ENCODE data around the gene DMRTC1.
"Not testable (repeated sequence)": the region's sequence is repeated elsewhere in the genome, so short reads cannot be mapped to it uniquely, and the experiment has no call there.

DMRTC1 gene
- total RNA-seq = 0 reads per million in 3 experiments

- not testable (repeated sequence) for DNase-seq
Measured at GRCh38 chrX:72943819-72944169, at the start of gene DMRTC1. Gene DMRTC1 (minus strand): TSS chrX:72943837. CDS start chrX:72875694, 68,143 bp downstream.

DNA sequence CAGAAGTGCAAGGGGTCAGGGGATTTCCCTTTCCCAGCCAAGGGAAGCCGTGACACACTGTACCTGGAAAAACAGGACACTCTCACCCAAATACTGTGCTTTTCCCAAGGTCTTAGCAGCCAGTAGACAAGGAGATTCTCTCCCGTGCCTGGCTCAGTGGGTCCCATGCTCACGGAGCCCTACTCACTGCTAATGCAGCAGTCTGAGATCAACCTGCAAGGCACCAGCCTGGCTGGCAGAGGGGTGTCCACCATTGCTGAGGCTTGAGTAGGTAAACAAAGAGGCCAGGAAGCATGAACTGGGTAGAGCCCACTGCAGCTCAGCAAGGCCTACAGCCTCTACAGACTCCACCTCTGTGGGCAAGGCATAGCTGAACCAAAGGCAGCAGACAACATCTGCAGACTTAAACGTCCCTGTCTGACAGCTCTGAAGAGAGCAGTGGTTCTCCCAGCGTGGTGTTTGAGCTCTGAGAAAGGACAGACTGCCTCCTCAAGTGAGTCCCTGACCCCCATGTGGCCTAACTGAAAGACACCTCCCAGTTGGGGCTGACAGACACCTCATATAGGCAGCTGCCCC lies 37.3 kb upstream of the DMRTC1 start:
- not testable (repeated sequence) for DNase-seq

GRCh38 chrX:72974885-72975284 lies 31.2 kb upstream of the DMRTC1 start:
- not testable (repeated sequence) for DNase-seq

- not testable (repeated sequence) for DNase-seq
Measured at GRCh38 chrX:72971859-72972258, 28.2 kb upstream of the DMRTC1 start.

- DNase-seq = not testable (repeated sequence)
Measured at GRCh38 chrX:72959971-72960370, 16.3 kb upstream of the DMRTC1 start.

GRCh38 chrX:72943035-72943818 lies 410 bp downstream of the DMRTC1 start:
- not testable (repeated sequence) for DNase-seq

- not testable (repeated sequence) for DNase-seq
Measured at GRCh38 chrX:72942272-72942671, 1.4 kb downstream of the DMRTC1 start.

GRCh38 chrX:72937906-72938305 lies 5.7 kb downstream of the DMRTC1 start, which contains the start of gene FAM236A:
Gene FAM236A (plus strand): TSS chrX:72938206. CDS start chrX:72938263, 57 bp downstream.
- DNase-seq = not testable (repeated sequence)

GRCh38 chrX:72936882-72937455 lies 6.7 kb downstream of the DMRTC1 start:
- DNase-seq = not testable (repeated sequence)

DNA sequence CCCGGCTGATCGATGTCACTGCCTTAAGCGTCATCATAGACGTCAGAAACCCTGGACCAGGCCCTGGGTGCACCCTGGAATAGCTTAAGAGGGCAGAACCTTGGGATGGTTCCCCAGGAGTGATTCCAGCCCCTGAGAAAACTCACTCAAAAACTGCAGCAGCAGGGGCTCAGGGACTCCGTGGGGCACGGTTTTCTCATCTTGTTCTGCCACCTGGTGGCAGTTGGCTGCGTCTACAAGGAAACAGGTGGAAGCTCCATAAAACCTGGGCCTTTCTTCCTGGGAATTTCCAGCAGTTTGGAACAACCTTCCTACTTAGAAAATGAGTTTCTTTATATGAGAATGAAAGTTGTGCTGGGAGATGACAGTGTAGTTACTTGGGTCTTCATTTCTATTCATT lies 7.2 kb downstream of the DMRTC1 start:
- DNase-seq = not testable (repeated sequence)

GRCh38 chrX:72932283-72932682 lies 11.4 kb downstream of the DMRTC1 start:
- not testable (repeated sequence) for DNase-seq

DNA sequence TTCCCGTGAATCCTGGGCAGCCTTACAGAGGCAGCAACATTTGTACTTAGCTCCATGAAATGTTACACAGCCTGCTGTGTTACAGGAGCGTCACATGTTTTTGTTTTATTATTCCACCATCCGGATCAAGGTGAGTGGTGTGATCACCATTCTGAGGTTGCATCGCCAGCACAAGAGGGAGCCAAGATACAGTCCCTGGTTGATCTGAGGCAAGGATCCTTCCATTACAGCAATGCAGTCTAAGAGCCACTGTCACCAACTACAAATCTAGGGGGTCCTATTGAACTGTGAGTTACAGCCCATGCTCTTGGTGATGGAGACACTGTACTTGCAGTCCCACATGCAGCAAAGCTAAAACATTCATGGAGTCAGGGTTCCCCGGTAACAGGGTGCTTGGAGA lies 27.5 kb downstream of the DMRTC1 start:
- DNase-seq = not testable (repeated sequence)

DNA sequence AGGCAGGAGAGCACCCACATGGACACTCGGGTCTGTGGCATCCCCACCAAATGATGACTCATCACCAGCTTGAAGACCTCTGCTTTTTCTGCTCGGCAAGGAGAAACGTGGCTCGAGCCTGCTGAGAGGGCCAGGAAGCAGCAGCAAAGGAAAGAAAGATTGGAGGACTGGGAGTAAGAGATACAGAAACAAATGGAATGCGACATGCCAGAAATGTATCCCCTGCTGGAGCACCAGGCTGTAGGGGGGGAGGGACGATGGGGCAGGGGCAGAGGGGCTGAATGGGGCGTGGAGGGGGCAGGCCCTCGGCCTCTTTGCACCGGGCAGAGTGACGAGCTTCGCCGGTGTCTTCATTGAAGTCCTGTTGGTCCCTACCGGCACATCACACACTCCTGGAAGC lies 31.3 kb downstream of the DMRTC1 start, which contains the start of gene FAM236C:
Gene FAM236C (plus strand): TSS at position 301 of the 400 bp plus-strand sequence. CDS start 100 bp downstream, outside the sequence.
- DNase-seq = not testable (repeated sequence)

- DNase-seq = not testable (repeated sequence)
Measured at GRCh38 chrX:72889740-72890139, 53.9 kb downstream of the DMRTC1 start.

DNA sequence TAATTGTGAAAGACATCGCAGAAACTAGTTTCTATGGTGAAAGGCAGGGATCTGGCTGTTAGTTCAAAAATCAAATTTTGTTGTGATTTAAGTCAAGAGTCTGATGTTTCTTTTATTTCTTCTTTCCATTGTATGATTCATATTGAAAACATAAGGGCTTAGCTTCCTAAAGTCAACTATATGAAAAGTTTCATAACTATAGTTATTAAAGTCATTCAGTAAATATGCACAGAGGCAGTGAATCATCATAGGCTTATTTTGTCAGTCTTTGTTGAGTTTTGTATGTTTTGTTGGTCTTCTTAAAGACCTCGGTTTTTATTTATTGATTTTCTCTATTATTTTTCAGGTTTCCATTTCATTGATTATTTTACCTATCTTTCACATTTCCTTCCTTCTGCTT lies 60.7 kb downstream of the DMRTC1 start:
- DNase-seq = not testable (repeated sequence)

DNA sequence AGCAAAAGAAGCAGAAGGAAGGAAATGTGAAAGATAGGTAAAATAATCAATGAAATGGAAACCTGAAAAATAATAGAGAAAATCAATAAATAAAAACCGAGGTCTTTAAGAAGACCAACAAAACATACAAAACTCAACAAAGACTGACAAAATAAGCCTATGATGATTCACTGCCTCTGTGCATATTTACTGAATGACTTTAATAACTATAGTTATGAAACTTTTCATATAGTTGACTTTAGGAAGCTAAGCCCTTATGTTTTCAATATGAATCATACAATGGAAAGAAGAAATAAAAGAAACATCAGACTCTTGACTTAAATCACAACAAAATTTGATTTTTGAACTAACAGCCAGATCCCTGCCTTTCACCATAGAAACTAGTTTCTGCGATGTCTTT lies 106.1 kb downstream of the DMRTC1 start:
- not testable (repeated sequence) for DNase-seq

GRCh38 chrX:72830701-72831100 lies 112.9 kb downstream of the DMRTC1 start:
- DNase-seq = not testable (repeated sequence)
